ENCODE results near the gene ZC3H12A.

ZC3H12A gene

DNA sequence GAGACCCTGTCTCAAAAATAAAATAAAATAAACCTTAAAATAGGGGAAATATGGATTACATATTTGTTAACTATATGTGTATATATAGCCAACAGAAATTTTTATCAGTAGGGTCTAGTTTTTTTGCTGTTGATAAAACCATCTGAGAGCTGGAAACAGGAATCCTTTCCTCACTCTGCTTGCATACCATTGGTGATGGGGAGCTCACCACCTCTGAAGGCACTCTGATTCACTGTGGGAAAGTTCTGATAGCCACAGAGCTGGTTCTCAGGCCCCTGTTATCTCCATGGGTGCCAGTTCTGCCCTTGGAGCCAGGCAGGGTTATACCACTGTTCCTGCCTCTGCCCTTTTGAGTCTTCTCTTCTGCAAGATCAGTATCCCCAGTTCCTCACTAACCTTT lies 17.8 kb upstream of the ZC3H12A start:
- no peak for DNase-seq

DNA sequence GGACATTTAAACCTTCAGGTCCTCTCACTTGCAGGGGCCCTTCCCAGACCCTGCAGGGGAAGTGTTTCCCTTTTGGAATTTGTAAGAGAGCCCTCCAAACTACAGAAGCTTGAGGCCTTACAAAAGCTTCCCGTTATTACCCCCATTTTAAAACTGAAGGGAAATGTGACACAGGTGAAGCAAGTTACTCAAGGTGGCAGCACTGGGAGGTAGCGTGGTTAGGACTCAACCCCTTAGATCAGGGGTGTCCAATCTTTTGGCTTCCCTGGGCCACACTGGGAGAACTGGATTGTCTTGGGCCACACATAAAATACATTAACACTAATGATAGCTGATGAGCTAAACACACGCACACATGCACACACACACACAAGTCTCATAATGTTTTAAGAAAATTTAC lies 15.8 kb upstream of the ZC3H12A start:
- DNase-seq, result no peak

DNA sequence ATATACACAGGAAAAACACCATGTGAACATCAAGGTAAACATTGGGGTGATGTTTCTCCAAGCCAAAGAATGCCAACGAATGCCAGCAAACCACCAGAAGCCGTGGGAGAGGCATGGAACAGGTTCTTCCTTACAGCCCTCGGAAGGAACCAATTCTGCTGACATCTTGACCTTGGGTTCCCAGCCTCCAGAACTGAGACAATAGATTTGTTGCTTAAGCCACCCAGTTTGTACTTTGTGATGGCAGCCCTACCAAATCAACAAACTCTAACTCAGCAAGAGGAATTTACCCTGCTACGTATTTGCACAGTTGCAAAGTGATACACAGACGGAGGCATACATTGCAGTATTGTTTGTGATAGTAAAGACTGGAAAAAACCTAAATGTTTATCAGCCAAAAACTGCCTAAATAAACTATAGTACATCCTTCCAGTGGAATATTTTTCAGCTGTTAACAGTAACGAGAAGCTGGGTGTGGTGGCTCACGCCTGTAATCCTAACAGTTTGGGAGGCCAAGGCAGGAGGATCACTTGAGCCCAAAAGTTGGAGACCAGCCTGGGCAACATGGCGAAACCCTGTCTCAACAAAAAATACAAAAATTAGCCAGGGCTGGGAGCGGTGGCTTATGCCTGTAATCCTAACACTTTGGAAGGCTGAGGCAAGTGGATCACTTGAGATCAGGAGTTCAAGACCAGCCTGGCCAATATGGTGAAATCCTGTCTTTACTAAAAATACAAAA lies 12.5 kb upstream of the ZC3H12A start:
- no peak for DNase-seq

DNA sequence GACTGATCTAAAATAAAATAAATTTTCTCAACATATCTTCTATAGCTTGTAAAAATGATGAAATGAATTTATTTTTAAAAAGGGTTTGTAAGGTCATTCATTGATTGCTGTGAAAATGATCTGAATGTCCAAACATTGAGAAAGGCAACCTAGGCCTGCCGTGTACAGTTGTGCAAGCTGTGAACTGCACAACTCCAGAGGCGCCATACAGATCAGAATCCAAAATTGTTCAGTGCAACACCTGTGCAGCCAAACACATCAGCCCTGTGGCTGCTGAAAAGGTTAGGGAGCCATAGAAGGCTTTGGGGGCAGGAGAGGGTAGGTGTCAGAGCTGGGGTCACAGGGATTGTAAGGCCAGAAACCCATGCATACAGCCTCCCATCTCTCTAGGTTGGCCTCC lies 9.9 kb upstream of the ZC3H12A start:
- no peak for DNase-seq

DNA sequence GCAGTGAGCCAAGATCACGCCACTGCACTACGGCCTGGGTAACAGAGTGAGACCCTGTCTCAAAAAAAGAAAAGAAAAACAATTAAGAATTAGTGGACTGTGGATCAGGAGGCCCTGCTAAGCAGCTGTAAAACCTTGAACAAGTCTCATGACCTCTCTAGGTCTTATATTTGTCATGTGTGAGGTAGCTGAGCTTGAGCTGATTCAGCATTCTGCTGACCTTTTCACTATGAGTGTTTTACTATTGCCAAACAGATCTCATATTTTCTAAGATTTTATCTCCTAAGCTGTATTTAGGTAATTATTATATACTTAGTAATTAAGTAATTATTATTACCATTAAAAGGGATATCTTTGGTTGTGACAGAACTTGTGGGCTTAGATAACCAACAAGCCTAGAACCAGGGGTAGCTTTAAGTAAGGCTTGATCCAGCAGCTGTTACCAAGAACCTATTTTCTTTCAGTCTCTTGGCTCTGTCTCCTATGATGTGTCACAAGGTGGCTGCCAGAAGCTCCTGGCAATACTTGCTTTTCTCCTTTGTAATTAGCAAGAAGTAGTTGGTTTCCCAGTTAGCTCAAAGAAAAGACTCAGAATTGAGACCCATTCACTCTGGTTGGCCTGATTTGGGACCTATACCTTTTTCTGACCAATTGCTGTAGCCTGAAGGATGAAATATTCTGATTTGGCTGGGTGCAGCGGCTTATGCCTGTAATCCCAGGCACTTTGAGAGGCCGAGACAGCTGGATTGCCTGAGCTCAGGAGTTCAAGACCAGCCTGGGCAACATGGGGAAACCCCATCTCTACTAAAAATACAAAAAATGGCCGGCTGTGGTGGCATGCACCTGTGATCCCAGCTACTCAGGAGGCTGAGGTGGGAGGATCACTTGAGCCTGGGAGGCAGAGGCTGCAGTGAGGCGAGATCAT lies 8.5 kb upstream of the ZC3H12A start:
- no peak for DNase-seq

DNA sequence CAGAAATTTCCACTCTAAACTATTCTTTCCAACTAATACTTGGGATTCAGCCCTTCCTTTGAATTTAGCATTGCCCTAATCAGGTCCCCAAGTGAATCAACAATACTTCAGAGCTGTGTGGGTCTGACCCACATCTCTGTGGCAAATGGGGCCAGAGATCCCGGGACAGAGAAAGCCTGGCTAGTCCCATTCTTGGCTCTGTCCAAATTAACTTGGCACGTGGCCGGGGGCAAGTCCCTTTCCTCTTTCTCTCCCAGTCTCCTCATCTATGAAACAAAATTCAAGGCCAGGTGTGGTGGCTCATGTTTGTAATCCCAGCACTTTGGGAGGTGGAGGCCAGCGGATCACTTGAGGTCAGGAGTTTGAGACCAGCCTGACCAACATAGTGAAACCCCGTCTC lies 6.3 kb upstream of the ZC3H12A start:
- no peak for DNase-seq

DNA sequence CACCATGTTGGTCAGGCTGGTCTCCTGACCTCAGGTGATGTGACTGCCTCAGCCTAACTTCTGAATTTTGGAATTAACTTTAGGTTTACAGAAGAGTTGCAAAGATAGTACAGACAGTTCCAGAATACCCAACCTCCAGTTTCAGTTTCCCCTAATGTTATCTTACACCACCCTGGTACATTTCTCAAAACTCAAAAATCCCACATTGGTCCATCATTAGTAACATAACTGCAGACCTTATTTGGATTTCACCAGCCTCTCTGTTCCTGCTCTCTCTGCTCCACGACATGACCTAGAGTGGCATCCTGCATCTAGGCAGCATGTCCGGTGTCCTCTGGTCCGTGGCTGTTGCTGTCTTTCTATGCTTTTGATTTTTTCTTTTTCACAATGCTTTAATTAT lies 5.0 kb upstream of the ZC3H12A start:
- no peak for DNase-seq

DNA sequence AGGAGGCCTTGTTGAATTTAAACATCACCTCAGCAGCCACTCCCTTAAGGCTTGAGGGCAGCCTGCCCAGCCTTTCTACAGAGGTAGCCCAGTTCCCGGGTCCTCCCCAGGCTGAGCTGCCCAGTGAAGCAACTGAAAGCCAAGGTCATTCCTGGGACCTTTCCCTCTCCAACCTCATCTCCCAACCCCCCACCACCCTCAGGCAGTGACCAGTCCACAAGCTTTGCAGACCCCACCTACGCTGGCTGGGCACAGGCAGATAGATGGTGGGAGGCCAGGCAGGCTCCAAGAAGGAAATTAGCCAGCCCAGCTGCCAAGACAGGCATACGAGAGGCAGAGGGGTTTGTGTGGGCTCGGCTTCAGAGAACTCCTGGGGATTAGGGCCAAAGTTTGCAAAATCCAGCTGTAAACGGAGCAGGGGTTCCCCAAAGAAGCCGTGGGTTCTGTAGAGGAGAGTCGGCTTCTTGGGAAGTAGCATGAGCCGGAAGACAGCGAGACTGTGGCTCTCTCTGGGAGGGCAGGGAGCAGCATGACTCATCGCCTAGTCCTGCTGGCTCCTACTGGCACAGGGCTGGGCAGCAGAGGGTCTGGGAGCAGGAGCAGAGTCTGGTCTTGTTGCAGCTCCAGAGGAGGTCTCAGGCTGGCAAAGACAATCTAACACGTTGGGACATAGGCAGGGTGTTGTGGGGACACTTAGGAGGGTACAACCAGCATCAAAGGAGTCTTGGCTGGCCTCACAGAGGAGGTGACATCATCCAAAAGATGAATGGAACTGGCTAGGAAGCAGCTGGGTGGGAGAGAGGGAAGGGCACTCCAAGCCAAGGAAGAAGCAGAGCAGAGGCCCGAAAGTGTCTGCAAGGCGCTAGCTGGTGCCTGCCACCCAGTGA lies 2.8 kb upstream of the ZC3H12A start:
- DNase-seq, result no peak

DNA sequence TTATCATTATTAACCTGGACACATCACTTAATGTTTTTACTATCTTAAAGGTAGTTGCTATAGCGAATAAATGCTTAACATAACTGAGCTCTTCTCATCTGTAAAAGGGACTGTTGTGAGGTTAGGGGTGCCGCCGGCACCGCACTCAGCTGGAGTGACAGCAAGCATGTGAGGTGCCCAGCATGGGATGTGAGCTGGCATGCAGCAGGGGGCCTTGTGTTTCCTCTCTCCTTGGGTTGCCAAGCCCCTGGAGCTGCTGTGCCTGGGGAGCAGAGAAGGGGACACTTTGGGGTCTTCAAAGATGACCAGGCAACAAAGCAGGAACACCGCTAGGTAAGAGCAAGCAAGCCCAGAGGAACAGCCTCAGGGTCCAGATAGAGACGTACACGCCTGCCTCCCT lies 2.1 kb upstream of the ZC3H12A start:
- DNase-seq, result no peak

DNA sequence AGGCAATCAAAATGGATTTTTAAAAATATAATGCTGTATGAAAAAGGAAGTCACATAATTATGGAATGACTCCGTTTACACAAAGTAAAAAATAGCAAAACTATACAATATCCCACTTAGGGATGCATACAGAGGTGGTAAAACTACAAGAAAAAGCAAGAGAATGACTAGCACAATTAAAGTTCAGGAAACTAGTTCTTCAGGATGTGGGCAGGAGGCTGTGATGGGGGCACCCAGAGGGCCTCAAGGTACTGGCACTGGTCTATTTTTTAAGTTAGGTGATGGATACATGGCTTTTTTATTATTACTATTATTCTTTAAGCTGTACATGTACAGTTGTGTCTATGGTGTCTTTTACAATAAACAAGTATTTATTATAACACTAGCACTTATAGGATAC lies 1.4 kb upstream of the ZC3H12A start:
- DNase-seq, result no peak

DNA sequence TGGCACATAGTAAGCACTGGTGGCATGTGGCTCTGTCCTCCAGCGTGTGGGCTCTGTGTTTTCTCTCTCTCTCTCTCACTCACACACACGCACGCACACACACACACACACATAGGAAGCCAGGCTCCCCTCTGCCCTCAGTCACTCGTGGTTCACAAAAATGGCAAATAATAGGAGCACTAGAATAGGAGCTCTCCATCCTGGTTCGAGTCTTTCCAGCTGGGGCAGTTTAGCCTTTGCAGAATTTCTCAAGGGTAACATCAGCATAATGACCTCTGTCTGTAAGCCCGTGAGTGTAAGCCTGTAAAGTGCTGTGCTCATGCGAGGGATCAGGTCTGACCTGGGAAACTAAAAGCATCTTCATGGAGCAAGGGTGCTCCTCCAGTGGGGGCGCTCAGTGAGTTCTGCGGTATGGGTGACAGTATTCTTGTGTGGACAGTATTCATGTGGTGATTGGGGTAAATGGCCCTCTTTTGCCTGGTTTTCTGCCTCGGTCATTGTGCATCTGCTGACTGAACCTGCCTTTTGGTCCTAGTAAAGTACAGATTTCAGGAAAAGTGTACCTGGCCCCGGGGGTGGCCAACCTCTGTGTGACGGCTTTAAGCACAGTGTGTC lies 842 bp upstream of the ZC3H12A start:
- DNase-seq, result peak; percentile 60

DNA sequence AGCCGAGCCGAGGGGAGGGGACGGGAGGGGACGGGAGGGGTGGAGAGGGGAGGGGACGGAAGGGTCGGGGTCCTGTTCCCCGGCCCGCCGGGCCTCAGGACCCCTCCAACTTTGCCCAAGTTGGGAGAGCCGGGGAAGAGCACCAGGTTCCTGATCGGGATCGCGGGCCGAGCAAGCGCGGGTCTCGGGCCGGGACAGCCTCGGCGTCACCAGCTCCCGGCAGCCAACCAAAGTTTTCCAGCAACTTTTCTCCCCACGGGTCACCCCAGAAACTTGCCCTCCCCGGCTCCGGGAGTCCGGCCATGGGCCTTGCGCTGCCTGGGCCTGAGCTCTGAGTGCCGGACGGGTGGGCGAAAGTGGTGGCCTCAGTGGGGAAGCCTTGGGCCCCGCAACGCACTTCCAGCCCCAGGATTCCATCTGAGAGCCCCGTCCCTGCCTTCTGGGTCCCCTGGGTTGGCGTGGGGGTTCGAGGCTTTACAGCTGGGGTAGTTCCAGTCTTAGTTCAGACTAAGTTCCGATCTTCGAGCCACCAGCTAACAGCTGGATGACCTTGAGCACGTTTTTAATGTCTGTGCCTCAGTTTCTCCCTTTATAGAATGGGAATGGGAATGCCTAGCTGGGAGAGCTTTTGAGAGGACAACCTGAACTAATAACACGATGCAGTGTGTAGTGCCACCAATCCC lies 458 bp downstream of the ZC3H12A start:
- DNase-seq, result no peak

DNA sequence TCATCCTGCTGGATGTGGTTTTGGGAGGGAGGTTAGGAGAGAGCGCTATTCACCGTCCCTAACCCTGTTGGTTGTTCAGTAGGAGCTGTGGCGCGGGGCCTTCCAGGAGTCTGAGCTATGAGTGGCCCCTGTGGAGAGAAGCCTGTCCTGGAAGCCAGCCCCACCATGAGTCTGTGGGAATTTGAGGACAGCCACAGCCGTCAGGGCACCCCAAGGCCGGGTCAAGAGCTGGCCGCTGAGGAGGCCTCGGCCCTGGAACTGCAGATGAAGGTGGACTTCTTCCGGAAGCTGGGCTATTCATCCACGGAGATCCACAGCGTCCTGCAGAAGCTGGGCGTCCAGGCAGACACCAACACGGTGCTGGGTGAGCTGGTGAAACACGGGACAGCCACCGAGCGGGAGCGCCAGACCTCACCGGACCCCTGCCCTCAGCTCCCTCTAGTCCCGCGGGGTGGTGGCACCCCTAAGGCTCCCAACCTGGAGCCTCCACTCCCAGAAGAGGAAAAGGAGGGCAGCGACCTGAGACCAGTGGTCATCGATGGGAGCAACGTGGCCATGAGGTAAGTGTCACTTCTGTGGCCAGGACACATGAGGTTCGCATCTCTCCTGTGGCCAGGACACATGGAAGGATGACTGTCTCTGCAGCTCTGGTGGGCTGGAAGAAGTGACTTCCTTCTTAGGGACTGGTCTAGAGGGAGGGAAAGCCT lies 1.2 kb downstream of the ZC3H12A start:
- no peak for DNase-seq

DNA sequence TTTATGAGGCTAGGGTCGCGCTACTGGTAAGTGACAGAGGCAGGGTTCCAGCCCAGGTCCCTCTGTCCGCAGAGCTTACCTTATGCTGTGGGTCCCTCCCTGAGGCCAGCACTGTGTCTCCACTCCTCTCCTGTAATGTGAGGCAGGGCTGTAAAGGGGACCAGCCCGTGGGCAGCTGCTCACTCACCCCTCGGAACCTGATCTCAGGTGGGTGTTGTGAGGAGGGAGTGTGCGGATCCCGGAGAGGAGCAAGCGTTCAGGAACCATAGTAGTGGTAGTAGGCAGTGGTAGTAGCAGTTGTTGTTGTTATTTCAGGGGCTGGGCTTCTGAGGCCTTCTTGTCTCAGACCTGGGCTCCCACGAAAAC lies 1.7 kb downstream of the ZC3H12A start:
- DNase-seq, result no peak

DNA sequence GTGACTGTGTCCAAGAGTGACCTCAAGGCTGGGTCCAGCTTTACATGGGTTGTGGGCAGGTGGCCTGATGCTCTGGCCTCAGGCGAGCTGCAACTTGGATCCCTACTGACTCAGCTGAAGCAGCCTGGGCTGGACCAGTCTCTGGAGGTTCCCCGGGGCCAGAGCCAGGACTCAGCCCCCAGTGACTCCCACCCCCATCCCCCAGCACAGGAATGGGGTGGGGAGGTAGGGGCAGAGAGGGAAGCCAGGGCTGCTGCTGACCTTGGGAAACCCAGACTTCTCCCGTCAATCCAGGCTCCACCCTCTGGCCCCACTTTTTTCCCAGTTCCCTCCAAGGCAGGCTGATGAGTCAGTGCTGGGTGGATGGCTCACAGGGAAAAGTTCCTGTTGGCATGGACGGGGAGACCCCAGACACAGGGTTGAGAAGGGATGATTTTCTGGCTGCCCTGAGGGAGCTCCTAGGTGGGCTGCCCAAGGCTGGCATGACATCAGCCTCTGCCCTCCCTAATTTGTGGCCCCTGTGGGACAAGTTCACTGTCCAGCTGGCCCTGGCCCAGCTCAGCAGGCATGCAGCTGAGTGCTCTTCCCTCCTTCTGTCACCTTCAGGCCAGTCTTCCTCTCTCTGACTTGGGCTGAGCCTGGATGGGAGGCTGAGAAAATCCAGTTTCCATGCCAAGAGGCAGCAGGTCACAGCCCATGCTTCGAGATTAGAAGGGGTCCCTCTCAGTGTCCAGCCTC lies 2.2 kb downstream of the ZC3H12A start:
- DNase-seq, result no peak

DNA sequence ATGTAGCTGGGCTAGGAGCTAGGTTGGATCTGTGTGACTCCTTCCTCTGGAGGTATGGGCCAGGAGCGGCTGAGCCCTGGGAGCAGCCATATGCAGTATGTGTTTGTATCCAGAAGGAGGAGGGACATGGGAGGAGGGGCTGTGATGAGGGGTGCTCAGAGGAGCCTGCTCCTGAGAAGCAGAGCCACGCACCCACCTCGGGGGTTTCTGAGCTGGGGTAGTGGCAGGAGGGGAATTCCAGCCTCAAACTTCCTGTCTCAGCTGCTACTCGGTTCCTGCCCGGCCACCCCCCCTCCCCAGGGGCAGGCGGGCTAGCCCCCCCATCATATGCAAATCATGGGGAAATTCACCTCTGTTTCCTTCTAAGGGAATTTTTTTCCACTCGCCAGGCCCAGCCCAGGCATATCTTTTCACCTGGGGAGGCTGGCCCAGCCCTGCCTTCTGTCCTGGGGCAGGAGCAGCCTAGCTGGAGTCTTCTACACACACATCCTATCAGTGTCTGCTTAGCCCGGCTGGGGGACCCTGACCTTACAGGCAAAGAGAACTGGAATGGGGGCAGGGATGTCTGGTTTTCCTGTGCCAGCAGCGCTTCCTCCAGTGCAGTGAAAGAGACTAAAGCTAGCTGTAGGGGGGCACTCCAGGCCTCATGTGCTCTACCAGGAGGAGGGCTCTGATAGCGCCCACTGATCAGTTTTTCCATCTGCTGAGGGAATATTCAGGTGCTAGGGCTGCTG lies 3.0 kb downstream of the ZC3H12A start:
- peak; percentile 53 for DNase-seq

DNA sequence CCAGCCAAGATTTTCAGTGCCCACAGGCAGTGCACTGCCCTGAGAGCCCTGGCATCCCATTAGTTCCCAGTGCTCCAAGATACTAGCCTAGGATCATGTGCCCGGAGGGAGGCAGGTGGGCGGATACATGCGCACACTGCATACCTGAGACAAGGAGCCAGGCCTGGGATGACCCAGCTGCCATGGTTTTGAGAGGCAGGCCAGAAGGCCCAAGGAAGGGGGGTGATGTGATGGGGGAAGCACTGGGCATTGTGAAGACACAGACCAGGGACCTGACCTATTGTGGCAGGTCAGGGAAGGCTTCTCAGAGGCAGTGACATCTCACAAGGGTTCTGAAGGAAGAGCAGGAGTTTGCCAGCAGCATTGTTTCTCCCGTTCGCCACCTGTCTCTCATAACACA lies 3.6 kb downstream of the ZC3H12A start:
- no peak for DNase-seq

DNA sequence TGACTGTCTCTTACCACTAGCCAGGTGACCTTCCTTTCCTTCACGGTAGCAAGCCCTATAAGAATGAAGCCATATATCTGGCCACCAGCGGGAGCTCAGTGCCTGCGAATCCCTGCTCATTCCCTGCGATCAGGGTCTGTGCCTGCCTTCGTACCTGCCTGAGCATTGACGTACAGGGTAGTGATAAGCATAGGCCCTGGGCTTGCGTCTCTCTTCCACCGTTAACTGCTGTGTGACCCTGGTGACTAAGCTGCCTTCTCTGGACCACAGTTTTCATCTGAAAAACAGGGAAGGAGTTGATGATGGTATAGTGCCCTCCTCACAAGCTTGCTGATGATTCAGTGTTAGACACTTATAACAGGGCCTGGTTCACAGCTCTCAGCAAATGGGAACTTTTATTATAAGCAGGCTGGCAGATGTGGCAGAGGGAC lies 4.1 kb downstream of the ZC3H12A start:
- no peak for DNase-seq

DNA sequence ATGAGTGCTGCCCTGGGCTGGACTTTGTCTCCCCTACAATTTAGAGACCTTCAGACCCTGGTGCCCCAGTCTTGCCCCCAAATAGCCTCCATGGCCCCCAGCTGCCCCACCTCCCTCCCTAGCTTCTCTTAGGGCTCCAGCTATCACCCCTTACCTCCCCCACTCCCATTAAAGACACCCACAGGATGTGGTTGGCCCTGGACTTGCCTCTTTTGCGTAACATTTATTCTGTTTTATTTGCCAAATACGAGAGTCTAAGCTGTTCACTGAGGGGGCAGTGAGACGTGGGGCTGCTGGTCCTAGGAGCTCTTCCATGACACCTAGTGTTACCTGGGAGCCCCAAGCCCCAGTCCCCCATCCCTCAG lies 4.5 kb downstream of the ZC3H12A start:
- DNase-seq, result no peak

All from NCI-H82 (cell line).